SU-DHL-6 (cell line): ENCODE measurements around the gene OLIG3.

ENCODE experiments used
- CTCF ChIP-seq: fragments of 200-600 bp; sonication (generic); IDR thresholded peaks from one replicate; pipeline ENCODE4 v1.5.1; 2017; ENCODE audit warnings: antibody characterized with exemption, mild to moderate bottlenecking, low read length, moderate library complexity; ENCODE audit not compliant: insufficient read depth, poor library complexity, severe bottlenecking
- EZH2phosphoT487 ChIP-seq: fragments of 200-600 bp; sonication (generic), shearing (Covaris generic); conservative IDR thresholded peaks from 2 replicates; pipeline ENCODE4 v1.6.1; 2018; ENCODE audit warnings: mild to moderate bottlenecking, antibody characterized with exemption, low read length, moderate library complexity, mixed read lengths

DNA sequence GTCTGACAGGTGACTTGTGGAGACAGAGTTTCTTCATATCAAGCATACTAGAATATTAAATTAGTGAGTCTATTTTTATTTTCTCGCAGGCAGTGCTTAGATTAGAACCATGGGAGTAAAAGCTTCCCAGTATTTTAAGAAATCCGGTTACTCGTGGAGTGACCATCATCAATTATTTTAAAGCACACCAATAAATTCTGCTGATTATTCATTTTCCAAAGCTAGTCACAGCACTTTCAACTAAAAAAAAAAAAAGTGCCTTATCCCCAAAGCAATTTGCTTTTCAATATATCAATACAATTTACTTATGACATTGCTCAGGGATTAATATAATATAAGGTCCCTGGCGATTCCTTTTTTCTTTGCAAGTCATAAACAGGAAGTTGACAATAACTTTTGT lies 26.3 kb upstream of the OLIG3 start:
- no peak for TF ChIP-seq CTCF
- TF ChIP-seq EZH2phosphoT487: no peak
